ENCODE data around the gene MBD5.

The MBD5 gene

GRCh38 chr2:148207111-148207510, 186.2 kb downstream of the MBD5 start:
- in situ Hi-C loops (cut with MboI; ENCODE audit: low sequenced_read_pairs), result no loop called here

- in situ Hi-C loops (cut with MboI; ENCODE audit: low sequenced_read_pairs), result no loop called here
Measured at GRCh38 chr2:148209603-148210002, 188.7 kb downstream of the MBD5 start.

- in situ Hi-C loops (cut with MboI; ENCODE audit: low sequenced_read_pairs), result no loop called here
Measured at GRCh38 chr2:148218326-148219075, 197.6 kb downstream of the MBD5 start.

GRCh38 chr2:148221166-148221565, 200.3 kb downstream of the MBD5 start:
- in situ Hi-C loops (cut with MboI; ENCODE audit: low sequenced_read_pairs), result no loop called here

GRCh38 chr2:148221926-148222325, 201.0 kb downstream of the MBD5 start:
- in situ Hi-C loops (cut with MboI; ENCODE audit: low sequenced_read_pairs), result no loop called here

GRCh38 chr2:148231858-148232257, 211.0 kb downstream of the MBD5 start:
- in situ Hi-C loops (cut with MboI; ENCODE audit: low sequenced_read_pairs), result no loop called here

GRCh38 chr2:148234143-148234542, 213.3 kb downstream of the MBD5 start:
- in situ Hi-C loops (cut with MboI; ENCODE audit: low sequenced_read_pairs), result no loop called here

GRCh38 chr2:148237911-148238310, 217.0 kb downstream of the MBD5 start:
- in situ Hi-C loops (cut with MboI; ENCODE audit: low sequenced_read_pairs), result no loop called here

- in situ Hi-C loops (cut with MboI; ENCODE audit: low sequenced_read_pairs), result no loop called here
Measured at GRCh38 chr2:148238561-148238960, 217.7 kb downstream of the MBD5 start.

- in situ Hi-C loops (cut with MboI; ENCODE audit: low sequenced_read_pairs), result no loop called here
Measured at GRCh38 chr2:148240838-148241237, 219.9 kb downstream of the MBD5 start.

GRCh38 chr2:148244593-148245292, 223.9 kb downstream of the MBD5 start:
- in situ Hi-C loops (cut with MboI; ENCODE audit: low sequenced_read_pairs), result no loop called here

GRCh38 chr2:148251993-148252392, 231.1 kb downstream of the MBD5 start:
- in situ Hi-C loops (cut with MboI; ENCODE audit: low sequenced_read_pairs), result no loop called here

- in situ Hi-C loops (cut with MboI; ENCODE audit: low sequenced_read_pairs), result no loop called here
Measured at GRCh38 chr2:148252646-148253045, 231.8 kb downstream of the MBD5 start.

- in situ Hi-C loops (cut with MboI; ENCODE audit: low sequenced_read_pairs), result no loop called here
Measured at GRCh38 chr2:148253685-148254084, 232.8 kb downstream of the MBD5 start.

GRCh38 chr2:148255929-148256328, 235.0 kb downstream of the MBD5 start:
- in situ Hi-C loops (cut with MboI; ENCODE audit: low sequenced_read_pairs), result no loop called here

GRCh38 chr2:148257276-148257675, 236.4 kb downstream of the MBD5 start:
- in situ Hi-C loops (cut with MboI; ENCODE audit: low sequenced_read_pairs), result no loop called here

GRCh38 chr2:148258124-148258523, 237.2 kb downstream of the MBD5 start:
- in situ Hi-C loops (cut with MboI; ENCODE audit: low sequenced_read_pairs), result no loop called here

- in situ Hi-C loops (cut with MboI; ENCODE audit: low sequenced_read_pairs), result no loop called here
Measured at GRCh38 chr2:148259674-148260073, 238.8 kb downstream of the MBD5 start.

GRCh38 chr2:148263890-148264289, 243.0 kb downstream of the MBD5 start:
- in situ Hi-C loops (cut with MboI; ENCODE audit: low sequenced_read_pairs), result no loop called here

GRCh38 chr2:148273158-148273691, 252.3 kb downstream of the MBD5 start:
- in situ Hi-C loops (cut with MboI; ENCODE audit: low sequenced_read_pairs), result no loop called here

- in situ Hi-C loops (cut with MboI; ENCODE audit: low sequenced_read_pairs), result no loop called here
Measured at GRCh38 chr2:148279216-148279615, 258.3 kb downstream of the MBD5 start.

GRCh38 chr2:148282201-148282600, 261.3 kb downstream of the MBD5 start:
- in situ Hi-C loops (cut with MboI; ENCODE audit: low sequenced_read_pairs), result no loop called here
